GM21786 (cell line): Measurements from ENCODE around the gene RER1.

Experiments used
- ATAC-seq: cut with Tn5 transposase; IDR thresholded peaks from one replicate; pipeline ENCODE4 v1.9.1; 2021; ENCODE audit not compliant: unreplicated experiment

RER1 gene

DNA sequence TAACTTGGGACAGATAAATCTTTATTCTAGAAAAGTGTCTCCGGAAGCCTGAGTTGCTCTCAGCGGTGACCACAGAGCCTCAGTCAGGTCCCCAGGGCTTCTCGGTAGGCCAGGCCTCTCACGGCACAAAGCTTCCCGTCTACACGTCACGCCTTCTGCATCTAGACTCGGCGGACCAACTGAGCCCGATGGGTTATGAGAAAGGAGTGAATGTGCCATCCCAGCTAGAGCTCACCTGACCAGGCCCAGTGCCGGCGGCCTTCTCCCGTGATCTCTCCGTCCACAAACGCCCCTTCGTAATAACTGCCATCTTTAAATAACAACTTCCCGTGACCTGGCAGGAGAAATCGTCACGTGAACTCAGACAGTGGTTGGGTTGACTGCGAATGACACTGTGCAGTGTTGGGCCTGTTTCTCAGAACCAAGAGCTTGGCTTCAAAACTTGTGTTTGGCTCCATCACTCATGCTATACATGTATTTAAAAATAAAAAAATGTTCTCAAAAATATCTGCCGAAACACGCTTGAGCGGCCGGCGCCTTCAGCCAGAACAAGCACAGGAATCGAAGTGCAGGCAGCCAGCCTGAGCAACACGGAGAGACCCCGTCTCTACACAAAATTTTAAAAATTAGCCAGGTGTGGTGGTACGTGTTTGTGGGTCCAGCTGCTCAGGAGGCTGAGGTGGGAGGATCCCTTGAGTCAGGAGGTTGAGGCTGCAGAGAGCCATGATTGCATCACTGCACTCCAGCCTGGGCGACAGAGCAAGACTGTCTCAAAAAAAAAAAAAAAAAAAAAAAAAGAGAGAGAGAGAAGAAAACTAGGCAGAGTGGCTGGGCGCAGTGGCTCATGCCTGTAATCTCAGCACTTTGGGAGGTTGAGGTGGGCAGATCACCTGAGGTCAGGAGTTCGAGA, 3.4 kb upstream of the RER1 start:
- no peak for ATAC-seq

DNA sequence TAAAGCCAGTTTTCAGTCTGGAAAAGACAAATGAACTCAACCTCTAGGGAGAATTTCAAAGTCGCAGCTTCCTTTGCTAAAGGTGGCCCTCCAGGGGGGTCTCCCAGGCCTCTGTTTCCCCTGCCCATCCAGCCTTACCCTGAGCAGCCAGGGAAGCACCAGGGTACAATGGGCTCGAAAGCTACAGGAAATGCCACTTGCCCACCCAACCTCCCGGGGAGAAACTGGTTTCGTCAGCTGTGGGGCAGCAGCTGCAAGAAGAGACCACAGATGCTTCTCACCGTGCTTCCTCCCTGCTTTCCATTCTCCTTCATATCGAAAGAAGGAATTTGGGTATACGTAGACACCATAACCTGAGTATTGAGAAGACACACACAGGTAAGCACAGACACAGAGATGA, 2.0 kb upstream of the RER1 start:
- no peak for ATAC-seq

DNA sequence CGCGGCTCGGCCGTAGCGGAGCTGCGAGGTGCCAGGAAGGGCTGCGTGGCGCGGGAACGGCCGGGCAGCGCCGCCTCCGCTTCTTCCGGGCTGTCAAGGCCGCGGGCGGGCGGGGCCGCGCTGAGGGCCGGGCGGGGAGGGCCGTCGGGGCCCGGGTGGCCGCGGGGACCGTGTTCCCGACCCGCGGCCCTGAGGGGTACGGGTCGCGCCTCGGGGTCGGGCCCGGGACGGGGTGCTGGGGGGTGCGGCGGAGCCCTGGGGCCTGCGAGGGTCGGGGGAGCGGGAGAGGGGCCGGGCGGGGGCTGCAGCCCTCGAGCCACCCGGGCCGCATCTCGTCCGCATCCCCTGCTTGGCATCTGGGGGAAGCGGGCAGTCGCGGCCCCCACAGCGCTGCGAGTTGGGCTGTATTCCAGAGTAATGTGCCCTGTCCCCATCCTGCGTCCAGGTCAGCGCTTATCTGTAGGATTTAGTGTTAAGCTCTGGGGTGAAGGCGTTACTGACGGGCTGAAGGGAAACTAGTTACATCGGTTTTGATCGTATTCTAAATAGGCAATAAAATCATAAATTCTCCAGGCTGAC, 379 bp downstream of the RER1 start:
- ATAC-seq: peak; percentile 5

DNA sequence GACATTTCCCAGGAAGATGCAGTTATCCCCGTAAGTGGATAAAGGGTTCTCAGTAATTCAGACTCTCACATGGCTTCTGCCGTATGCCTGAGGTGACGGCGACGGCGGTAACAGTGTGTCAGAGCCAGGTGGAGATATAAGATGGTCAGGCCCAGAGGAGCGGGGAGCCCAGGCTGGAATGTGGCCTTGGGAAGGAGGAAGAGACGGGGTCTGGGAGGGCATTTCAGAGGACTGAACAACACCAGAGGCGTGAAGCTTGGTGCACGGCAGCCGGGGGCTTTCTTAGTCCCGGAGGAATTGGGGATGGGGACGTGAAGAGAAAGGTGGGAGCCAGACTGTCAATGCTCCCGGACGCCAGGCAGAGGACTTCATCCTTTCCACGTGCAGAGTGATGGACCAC, 1.0 kb downstream of the RER1 start:
- ATAC-seq: no peak

DNA sequence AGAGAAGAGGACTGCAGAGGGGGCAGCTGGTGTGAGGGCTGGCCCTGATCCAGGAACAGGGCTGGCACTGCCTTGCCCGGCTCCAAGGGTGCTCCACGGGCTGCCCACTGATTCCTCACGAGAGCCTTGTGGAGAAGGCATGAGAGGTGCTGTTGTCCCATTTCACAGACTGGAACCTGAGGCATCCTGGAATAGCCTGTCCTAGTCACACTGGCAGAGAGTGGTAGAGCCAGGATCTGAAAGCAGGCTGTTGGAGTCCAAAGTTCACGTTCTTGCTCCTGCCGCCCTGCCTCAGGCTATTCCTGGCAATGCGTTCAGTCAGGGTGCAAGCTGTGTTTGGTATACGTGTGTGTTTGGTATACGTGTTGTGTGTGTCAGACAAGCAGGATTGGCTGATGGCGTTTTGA, 1.8 kb downstream of the RER1 start:
- ATAC-seq: no peak

DNA sequence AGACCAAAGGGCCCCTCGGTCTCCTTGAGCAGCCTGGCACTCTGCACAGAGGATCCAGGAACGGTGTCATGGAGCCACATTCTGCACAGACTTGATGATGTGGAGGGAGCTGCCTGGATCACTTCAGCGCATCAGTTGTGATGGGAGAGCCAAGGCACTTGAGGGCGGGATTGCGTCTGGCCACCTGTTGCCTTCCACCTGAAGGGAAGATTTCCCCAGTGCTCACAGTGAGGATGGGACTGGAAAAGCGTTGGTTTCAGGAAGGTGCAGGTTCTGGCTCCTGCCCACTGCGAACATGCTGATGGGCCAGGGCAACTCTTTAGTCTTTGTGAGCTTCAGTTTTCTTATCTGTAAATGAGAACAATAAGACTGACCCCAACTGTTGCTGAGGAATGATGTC, 2.6 kb downstream of the RER1 start:
- no peak for ATAC-seq

DNA sequence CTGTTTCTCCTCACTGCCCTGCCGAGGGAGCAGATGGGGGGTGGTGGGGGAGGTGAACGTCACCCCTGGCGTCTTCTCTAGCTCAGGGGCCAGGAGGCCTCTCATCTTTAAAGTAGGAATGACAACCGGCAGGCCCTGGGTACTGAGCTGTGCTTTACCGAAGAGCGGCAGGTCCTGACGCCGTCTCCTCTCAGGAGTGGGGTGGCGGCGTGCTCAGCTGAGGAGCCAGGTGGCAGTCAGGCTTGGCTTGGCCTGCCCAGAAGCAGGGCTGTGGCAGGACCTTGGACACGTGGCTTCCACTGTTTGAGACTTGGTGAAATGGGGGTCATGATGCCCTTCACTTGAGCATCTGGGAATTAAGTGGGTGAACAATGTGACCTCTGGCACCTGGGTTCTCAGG, 3.1 kb downstream of the RER1 start:
- ATAC-seq: no peak

DNA sequence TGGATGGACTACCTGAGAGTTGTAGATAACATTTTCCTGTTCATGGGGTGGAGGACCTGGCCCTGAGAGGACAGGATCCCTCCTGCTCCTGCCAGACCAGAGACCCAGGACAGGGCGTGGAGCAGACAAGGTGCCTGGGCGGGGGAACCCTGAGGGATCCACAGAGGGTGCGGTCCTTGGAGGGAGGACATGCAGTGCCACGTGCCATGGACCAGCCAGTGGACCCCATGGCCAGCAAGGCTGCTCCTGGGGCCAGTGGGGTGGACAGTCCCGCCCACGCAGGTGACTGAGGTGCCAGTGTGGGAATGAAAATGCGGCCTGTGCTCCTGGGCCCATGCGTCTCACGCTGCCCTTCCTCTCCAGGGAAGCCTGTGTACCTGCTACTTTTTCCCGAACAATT, 3.6 kb downstream of the RER1 start:
- ATAC-seq: no peak

DNA sequence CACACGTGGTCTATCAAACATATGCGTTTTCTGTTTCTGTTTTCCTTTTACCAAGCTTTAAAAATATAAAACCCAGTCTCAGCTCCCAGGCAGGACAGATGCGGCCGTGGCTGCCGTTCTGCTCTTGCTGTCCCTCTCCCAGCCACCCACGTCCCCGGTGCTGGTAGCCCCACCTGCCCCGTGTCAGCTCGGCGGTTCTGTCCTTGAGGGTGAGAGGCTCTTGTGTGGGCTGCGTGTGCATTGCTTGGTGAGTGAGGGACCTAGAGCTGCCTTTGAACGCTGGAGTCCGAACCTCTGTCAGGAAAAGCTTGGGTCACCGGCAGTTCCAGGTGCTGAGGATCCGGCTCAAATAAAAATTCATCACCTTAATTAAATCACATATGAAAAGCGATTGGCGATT, 4.4 kb downstream of the RER1 start:
- ATAC-seq: no peak

DNA sequence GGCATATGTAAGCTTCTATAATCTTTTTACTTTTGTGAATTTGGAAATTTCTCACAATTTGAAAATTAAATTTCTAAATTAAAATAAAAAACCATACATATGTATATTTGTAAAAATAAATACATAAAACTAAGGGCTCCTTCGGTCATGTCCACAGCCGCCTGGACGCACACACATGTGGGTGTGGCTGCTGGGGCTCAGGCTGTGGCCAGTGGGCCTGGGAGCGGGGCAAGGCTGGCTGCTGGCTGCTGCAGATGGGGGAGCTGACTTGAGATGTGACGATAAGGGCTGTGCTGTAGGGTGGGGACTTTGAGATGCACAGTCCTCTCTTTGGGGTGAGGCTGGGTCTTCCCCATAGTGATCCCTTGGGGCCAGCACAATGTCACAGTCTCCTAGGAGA, 4.8 kb downstream of the RER1 start:
- no peak for ATAC-seq

DNA sequence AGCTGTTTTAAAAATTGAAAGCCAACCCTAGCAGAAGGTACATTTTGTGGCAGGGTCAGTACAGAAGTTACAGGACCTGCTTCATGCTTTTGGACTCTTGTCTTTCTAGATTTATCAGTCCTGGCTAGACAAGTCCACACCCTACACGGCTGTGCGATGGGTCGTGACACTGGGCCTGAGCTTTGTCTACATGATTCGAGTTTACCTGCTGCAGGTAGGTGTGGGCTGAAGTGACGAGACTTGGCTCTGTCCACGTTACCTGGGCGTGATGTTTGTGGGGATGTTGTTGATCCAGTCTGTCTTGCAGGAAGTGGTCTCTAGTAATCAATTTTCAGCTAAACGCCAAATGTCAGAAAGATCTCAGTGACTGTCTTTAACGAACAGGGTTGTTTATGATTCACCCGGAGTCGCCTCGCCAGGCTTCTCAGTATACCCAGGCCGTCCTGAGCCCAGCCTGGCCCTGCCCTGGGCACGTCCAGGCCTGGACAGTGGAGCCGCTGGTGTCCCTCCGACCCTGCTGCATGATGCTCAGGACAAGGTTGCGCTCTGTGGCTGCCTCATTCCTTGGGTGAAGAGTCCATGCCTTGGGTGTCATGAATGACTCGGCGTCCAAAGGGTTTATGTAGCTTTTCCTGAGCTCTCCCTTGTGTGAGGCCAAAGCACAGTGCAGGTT, 5.5 kb downstream of the RER1 start:
- no peak for ATAC-seq

DNA sequence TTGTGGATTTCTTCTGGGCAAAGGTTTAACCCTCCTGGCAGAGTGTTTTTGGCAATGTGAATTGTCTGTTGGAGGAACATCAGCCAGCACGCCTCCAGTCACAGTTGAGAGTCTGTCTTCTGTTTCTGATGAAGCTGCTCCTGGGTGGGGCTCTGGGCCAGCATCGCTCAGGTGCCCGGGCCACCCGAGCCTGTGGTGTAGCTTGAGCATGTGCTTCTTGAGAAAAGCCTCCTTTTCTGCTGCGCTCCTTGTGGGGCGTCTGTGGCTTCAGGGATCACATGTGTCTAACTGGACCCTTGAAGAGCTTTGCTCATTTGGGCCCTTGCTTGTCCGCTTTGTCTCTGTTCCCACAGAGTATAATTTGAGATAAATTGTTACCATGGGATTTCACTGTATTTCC, 7.2 kb downstream of the RER1 start:
- no peak for ATAC-seq

DNA sequence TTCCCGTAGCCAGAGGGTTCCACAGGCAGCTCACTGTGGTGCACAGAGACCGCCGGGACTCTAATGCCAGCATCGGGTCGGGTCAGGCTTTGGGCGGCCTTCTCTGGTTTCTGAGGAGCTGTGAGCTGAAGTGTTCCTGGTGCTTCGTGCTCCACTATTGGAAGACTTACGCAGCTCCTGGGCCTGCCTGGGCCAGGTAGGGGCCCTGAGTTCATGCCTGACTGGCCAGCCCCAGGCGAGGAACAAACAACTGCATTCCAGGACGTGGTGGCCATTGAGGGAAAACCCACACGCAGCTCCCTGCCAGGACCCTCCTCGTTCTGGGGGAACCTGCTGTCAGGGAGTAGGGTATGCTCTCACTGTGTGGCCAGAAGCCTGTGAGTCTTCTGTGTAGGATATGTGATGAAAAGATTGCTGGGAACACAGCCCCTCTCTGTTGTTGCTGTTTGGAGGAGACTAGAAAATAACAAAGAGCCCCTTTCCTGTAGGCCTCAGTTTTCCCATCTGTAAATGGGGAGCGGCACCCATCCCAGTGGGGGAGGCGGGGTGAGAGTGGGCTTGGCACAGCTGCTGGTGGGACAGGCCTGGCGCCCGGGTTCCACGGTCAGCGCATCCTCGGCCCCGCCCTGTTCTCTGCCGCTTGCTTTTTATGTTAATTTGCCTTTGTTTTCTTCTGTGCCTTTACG, 8.4 kb downstream of the RER1 start:
- no peak for ATAC-seq

DNA sequence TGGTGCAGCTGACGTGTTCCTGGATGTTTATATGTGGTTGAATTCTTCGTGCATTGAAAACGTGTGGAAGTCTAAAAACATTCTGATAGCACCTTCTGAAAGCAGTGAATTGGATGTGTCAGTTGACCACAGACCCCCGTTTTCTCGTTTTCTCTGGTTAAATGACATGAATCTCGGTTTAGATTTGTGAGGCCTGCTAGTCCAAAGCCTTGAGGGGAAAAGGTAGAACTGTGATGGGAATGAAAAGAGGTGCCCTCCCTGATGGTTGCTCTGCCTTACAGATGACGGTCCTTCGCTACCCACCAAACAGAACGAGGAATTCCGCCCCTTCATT, 8.9 kb downstream of the RER1 start:
- no peak for ATAC-seq

DNA sequence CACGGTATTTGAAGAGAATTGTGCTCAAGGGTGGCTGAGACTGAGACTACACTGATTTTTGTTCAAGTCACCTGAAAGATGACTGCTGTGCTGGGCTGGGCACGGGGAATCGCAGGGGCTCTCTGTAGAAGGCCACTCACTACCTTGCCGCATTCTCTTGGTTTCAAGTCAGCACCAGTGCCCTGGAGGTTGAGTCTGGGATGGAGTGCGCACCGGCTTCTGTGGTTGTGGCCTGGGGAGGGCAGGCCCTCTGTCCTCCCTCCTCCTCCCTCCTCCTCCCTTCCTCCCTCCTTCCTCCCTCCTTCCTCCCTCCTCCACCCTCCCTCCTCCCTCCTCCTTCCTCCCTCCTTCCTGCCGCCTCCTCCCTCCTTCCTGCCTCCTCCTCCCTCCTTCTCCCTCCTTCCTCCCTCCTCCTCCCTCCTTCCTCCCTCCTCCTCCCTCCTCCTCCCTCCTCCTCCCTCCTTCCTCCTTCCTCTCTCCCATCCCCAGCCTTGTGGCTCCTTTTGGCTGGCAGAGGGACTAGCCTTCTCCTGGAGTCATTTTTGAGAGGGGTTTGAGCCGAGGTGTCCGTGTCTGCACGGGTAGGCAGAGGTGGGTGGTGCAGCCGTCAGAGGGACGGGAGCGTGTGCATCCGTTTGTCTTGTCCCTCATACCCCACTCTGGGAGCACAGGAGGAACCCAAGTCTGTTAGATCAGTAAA, 9.5 kb downstream of the RER1 start:
- ATAC-seq: no peak

DNA sequence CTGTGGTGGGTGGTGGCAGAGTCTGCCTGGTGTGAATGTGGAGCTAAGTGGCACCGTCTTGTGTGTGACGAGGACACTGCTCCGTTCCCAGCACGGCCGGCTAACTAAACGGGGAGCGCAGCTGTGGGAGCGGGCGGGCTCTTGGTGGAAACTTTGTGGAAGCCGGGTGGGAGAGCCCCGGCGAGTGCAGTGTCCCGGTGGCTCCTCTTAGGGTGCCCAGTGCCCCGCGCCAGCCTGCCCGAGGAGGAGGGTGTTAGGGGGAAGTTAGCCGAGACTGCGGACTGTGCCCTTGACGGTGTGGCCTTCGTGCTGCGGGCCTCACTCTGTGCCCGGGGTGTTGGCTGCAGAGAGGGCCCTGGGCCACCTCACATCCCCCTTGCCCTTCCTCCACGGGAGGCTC, 10.8 kb downstream of the RER1 start:
- ATAC-seq: no peak

DNA sequence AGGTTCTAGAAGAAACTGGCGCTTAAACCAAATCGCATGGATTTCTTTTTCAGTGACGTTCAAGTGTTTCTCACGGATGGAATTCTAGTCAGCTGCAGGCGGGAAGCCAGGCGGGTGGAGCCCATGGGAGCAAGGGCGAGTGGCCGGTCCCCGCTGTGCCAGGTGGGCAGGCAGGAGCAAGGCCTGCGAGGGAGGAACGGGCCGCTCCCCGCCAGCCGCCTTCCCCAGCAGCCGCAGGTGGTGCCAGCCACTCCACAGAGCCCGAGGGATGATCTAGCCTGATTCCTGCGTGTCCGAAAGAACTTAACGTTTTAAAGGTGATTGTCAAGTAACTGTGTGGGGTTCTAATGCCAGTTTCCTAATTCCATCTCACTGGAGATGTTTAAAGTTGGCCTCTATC, 11.6 kb downstream of the RER1 start:
- no peak for ATAC-seq

DNA sequence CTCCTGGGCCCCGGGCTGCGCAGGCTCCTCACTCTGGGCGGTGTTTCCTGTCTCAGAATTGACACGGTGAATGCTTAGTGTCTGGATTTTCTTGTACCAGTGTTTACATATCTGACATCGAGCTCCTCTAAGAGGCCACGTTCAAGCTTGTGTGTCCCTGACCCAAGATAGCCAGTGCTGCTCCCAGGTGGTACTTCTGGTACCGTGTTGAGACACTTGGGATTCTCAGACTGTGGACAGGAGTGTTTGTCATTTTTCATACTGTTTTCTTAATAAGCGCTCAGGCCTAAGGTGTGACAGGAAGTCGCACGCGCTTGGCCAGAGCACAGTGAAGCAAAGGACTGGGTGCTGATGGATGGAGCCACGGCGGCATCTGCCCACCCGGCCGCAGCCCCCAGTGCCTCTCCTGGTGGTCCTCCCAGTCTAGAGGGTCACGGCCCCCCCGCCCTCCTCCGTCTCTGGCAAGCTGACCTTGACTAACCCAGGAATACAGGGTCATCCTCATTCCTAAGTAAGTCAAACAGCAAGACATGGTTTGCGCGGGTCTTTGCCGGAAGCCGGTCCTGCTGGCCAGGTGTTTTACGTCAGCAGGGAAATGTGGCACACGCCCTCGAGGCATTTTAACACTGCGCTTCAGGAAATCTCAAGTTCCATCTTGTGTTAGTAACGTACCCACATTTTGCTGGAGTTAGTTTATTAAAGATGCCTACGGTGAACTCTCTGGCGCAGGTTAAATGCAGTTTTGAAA, 12.7 kb downstream of the RER1 start:
- ATAC-seq: no peak

DNA sequence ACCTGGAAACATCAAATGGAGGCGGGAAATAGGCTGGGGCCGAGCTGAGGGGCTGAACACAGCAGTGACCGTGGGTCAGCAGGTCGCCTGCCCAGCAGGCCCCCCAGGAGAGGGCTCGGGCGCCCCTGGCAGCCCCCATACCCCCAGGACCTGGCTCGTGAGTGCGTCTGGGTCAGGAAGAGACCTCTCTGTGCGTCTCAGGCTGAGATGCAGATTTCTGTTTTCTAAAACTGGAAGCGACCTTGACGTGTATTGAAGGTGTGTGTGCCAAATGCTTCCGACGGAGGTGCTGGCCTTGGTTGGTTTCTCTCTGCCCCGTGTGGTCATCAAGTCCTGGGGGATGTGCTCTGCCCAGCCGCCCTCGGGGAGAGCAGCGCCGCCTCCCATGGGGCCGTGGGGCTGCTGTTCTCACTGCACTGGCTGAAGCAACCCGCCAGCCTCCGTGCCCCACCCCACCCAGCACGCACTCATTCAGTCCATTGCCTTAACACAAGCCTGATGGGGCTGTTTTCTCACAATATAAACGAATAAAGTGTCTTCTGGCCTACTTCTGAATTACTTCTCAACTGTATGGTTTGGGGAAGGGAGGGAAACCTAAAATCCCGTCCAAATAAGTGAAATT, 13.4 kb downstream of the RER1 start:
- ATAC-seq: no peak
